ACC112 (cell line): ENCODE measurements around the gene TH.

Experiments
- H2AFZ ChIP-seq: fragments of 200-600 bp; sonication (generic); one replicate; pipeline ENCODE4 v1.6.0; 2017; ENCODE audit warnings: antibody characterized with exemption, low read length; ENCODE audit not compliant: unreplicated experiment
- H3K27ac ChIP-seq: fragments of 200-600 bp; sonication (generic); 2 replicates; pipeline ENCODE4 v1.5.1; 2014; ENCODE audit warnings: low read depth, mild to moderate bottlenecking, antibody characterized with exemption, low read length, moderate library complexity
- H3K27me3 ChIP-seq: fragments of 200-600 bp; sonication (generic); 2 replicates; pipeline ENCODE4 v1.6.1; 2014; ENCODE audit warnings: mild to moderate bottlenecking, antibody characterized with exemption, low read length, moderate library complexity, mixed read lengths; ENCODE audit not compliant: insufficient read depth
- H3K36me3 ChIP-seq: fragments of 200-600 bp; sonication (generic); 2 replicates; pipeline ENCODE4 v1.6.1; 2016; ENCODE audit warnings: mild to moderate bottlenecking, antibody characterized with exemption, low read length, moderate library complexity, mixed read lengths; ENCODE audit not compliant: insufficient read depth
- H3K4me1 ChIP-seq: fragments of 200-600 bp; sonication (generic); one replicate; pipeline ENCODE4 v1.6.1; 2016; ENCODE audit warnings: low read length, mixed read lengths; ENCODE audit not compliant: insufficient read depth, unreplicated experiment, control insufficient read depth
- H3K4me3 ChIP-seq: fragments of 200-600 bp; sonication (generic); 2 replicates; pipeline ENCODE4 v1.5.1; 2014; ENCODE audit warnings: mild to moderate bottlenecking, low read depth, low read length
- H3K79me2 ChIP-seq: fragments of 200-600 bp; sonication (generic); one replicate; pipeline ENCODE4 v1.6.0; 2016; ENCODE audit warnings: low read length; ENCODE audit not compliant: control insufficient read depth, unreplicated experiment, insufficient read depth

The TH gene

DNA sequence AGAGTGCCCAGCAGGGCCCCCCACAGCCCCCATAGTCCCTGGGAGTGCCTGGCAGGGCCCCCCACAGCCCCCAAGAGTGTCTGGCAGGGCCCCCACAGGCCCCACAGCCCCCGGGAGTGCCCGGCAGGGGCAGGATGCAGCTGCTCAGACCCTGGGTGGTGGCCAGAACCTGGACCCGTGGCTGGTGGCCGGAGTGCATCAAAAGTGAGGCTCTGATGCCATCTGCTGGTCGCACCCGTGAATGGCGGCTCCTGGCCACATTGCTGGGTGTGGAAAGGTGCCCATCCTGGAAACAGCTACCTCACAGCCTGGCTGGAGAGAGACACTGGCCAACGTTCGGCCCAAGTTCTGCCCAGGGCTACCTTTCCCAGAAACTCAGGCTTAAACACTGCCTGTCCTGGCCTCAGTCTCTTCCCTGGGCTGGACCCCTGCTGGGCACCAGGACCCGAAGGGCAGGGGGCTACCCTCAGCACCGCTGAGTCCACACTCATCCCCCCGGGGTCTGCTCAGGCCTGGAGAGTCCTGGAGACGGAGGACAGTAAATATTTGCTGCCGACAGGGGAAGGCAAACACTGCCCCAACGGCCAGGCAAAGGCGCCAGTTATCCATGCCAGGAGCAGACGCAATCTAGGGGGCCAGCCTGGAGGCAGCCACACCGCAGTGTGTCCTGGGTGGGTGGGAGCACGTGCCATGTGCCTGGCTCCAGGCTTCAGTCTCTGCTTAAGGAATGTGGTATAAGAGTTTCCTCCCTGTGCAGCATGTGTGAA, 15.0 kb downstream of the TH start:
- Histone ChIP-seq H2AFZ (no peak overlapping the region), H3K36me3 (no peaks in the 10 kb centered on the region), H3K27ac (no peak overlapping the region), H3K27me3 (no peaks in the 10 kb centered on the region), H3K4me3 (no peak overlapping the region), H3K79me2 (no peaks in the 10 kb centered on the region), H3K4me1 (no peaks in the 10 kb centered on the region)

DNA sequence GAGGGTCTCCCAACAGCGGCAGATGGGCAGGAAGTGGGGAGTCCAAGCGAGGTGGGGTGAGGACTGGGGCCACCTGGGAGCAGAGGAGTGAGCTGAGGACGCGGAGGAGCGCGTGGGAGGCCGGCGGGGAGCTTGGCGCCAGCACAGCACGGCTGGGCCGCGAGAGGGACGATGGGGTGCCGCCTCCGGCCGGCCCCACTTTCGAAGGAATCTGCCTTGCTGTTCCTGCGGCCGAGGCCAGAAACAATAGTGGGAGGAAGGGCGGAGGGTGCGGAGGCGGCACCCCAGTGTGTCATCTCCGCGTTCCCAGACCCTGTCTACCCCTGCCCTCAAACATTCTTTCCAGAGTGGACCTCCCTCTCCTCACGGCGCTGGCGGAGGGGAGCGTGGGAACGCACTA, 16.1 kb downstream of the TH start:
- Histone ChIP-seq H3K79me2 (no peaks in the 10 kb centered on the region), H3K36me3 (no peaks in the 10 kb centered on the region), H3K27me3 (no peaks in the 10 kb centered on the region), H2AFZ (no peak overlapping the region), H3K27ac (no peak overlapping the region), H3K4me1 (no peaks in the 10 kb centered on the region), H3K4me3 (no peak overlapping the region)

GRCh38 chr11:2154889-2155288, 16.7 kb downstream of the TH start:
- Histone ChIP-seq H2AFZ (no peak overlapping the region), H3K4me3 (no peak overlapping the region), H3K4me1 (no peaks in the 10 kb centered on the region), H3K79me2 (no peaks in the 10 kb centered on the region), H3K27me3 (peaks cover 2% of the 10 kb centered on the region; the same call in 1 of the 2 replicates), H3K27ac (no peak overlapping the region), H3K36me3 (no peaks in the 10 kb centered on the region)

DNA sequence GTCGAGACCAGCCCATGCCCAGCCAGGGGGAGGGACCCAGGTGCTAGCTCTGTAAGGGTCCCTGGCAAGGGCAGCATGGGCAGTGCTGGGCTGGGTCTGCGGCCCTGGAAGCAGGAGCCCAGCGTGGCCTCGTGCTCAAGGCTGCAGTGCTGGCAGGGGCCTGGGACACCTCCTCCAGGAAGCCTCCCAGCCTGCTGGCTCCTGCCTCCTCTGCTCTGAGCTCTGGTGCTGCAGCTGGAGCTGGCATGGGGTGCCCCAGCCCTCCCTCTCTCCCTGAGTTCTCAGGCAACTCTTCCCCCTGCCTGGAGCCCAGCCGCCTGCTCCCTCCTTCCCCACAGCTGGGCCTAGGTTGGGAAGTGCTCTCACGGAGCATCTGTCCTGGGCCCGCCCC, 17.4 kb downstream of the TH start:
- H3K4me1 ChIP-seq: no peaks in the 10 kb centered on the region
- H3K79me2 ChIP-seq: no peaks in the 10 kb centered on the region
- no peaks in the 10 kb centered on the region for H3K36me3 ChIP-seq
- no peak overlapping the region for H3K27ac ChIP-seq
- no peak overlapping the region for H3K4me3 ChIP-seq
- H2AFZ ChIP-seq: no peak overlapping the region
- peaks cover 8% of the 10 kb centered on the region; the same call in 1 of the 2 replicates for H3K27me3 ChIP-seq

DNA sequence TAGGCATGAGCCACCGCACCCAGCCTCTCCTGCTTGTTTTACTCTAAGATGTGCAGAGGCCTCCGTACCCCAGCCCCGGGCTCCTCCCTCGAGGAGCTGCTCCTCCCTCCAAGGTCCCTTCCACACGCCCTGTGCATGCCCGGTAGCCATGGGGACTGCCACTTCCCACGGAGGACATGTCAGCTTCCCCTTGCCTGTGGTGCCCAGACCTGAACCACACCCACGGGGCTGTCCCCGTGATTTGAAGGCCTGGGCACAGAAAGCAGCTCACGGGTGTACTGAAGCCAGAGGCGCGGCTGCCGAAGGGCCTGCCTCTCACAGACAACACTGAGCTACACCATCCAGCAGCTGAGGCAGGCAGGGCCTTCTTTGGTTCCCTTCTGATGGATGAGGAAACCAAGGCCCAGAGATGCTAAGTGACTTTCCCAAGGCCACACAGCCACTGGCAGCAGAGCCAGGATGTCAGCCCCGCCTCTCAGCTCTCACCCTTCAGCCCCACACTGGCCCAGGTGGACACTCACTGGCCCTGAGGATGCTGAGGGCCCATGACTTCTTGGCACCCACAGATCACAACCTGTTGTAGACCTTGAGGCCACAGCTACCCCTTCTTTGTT, 17.9 kb downstream of the TH start:
- H3K27ac ChIP-seq: no peak overlapping the region
- H3K4me3 ChIP-seq: no peak overlapping the region
- no peaks in the 10 kb centered on the region for H3K36me3 ChIP-seq
- H3K27me3 ChIP-seq: peaks cover 13% of the 10 kb centered on the region
- no peak overlapping the region for H2AFZ ChIP-seq
- H3K79me2 ChIP-seq: no peaks in the 10 kb centered on the region
- H3K4me1 ChIP-seq: no peaks in the 10 kb centered on the region

- H3K4me3 ChIP-seq: no peak overlapping the region
These were observed 19.9 kb downstream of the TH start for GRCh38 chr11:2151500-2152257.

DNA sequence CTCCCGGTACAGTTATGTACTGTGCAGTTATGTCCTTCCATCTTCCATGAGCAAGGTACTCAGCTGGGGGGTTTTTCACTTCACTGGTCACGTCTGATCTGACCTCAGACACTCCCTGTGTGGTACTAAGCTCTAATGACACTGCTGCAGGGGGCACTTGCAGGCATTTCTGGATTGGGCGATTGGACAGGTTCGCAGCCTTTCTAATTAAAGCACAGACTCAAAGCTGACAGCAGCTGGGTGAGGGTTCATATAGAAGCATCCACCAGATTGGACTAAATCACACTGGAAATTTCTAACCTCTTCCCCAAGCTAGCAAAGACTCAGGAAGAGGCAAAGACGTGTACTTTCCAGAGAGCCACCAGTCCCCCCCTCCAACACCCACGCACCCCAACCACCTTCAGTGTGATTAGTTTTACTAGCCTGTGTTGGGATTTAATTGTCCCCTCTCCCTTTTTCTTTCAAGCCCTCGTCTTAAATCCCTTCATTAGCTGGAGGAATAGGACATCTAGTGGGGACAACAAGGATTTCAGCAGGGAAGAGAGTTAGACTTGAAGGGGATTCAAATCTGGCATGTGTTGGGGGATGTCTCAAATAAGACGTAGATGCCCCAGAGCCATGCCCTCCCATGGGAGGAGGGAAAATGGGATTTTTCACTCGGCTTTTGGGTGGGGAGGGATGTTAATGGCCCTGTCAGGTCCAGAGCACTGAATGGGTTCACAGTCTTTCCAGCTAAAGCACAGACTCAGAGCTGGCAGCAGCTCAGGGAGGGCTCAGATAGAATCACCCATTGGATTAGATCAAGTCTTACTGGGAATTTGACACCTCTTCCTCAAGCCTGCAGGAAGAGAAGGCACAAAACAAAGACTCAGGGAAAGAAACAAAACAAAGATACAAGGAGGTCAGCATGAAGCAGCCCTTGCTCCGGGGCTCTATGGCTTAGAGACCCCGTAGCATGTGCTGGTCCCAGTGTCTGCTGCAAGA, 21.5 kb downstream of the TH start:
- Histone ChIP-seq H3K4me3 (no peak overlapping the region), H2AFZ (no peak overlapping the region), H3K27me3 (peaks cover 48% of the 10 kb centered on the region), H3K27ac (no peak overlapping the region), H3K36me3 (no peaks in the 10 kb centered on the region), H3K79me2 (no peaks in the 10 kb centered on the region), H3K4me1 (no peaks in the 10 kb centered on the region)

More at GRCh38 chr11:2151500-2152257, 19.9 kb downstream of the TH start:
- Histone ChIP-seq H3K4me1 (no peaks in the 10 kb centered on the region), H3K79me2 (no peaks in the 10 kb centered on the region), H3K27ac (no peak overlapping the region), H3K36me3 (no peaks in the 10 kb centered on the region), H2AFZ (no peak overlapping the region), H3K27me3 (peaks cover 33% of the 10 kb centered on the region)

DNA sequence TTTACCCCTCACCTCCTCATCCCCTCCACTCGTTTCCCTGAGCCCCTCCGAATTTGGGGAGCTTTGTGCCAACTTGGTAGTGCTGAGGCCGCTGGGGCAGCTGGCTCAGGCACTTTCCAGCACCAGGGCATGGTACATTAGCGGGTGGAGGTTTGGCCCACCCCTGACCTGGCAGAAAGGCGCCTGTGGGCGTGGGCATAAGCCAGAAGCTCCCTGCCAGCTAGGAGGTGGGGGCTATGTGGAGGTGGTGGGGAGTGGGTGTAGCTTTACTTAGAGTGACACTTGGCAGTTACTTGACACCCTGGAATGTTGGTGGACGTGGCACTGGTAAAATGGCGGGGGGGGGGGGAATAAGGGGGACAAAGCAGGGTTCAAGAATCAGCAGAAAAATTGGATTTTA, 22.2 kb downstream of the TH start:
- Histone ChIP-seq H3K27me3 (peaks cover 55% of the 10 kb centered on the region), H2AFZ (no peak overlapping the region), H3K36me3 (no peaks in the 10 kb centered on the region), H3K79me2 (no peaks in the 10 kb centered on the region), H3K4me1 (no peaks in the 10 kb centered on the region), H3K4me3 (no peak overlapping the region), H3K27ac (no peak overlapping the region)

- H3K27ac ChIP-seq: no peak overlapping the region
- H3K27me3 ChIP-seq: peaks cover 64% of the 10 kb centered on the region
- H3K36me3 ChIP-seq: no peaks in the 10 kb centered on the region
- no peaks in the 10 kb centered on the region for H3K79me2 ChIP-seq
- H3K4me1 ChIP-seq: no peaks in the 10 kb centered on the region
- H2AFZ ChIP-seq: no peak overlapping the region
- H3K4me3 ChIP-seq: no peak overlapping the region
These were observed 23.0 kb downstream of the TH start for GRCh38 chr11:2148595-2148994.

GRCh38 chr11:2147391-2147790, 24.2 kb downstream of the TH start:
- H3K4me3 ChIP-seq: no peak overlapping the region
- H3K79me2 ChIP-seq: no peaks in the 10 kb centered on the region
- H3K36me3 ChIP-seq: no peaks in the 10 kb centered on the region
- H2AFZ ChIP-seq: no peak overlapping the region
- no peak overlapping the region for H3K27ac ChIP-seq
- H3K4me1 ChIP-seq: peaks cover 5% of the 10 kb centered on the region
- H3K27me3 ChIP-seq: peaks cover 67% of the 10 kb centered on the region
